ENCODE data around the gene KCTD20. TPM values are rescaled to one million over a fixed set of nuclear protein-coding genes. Genes with fewer than 3 reads are reported as not detected.
A peak's percentile ranks its signal among the peaks of the same experiment; 100 is the strongest.
"Not testable (repeated sequence)": the region's sequence is repeated elsewhere in the genome, so short reads cannot be mapped to it uniquely, and the experiment has no call there.

The KCTD20 gene
- total and polyA plus RNA-seq, 4 donors, result 9.5 to 48.5 (median 32.2) TPM

GRCh38 chr6:36444470-36444869, 1.7 kb downstream of the KCTD20 start:
- peaks cover 0 to 3% (median 1%) of the 10 kb centered on the region in 4 donors for H3K36me3 ChIP-seq (ENCODE audit: control insufficient read depth in 4 of 4, insufficient read depth in 3 of 4, low read depth in 1 of 4, low read length in 3 of 4)
- peak overlapping the region; percentile 79 to 96 (median 86) for H3K4me3 ChIP-seq (ENCODE audit: low read depth in 1 of 3, low read length in 3 of 3)
- peak overlapping the region in 1 of 2 donors; percentile 93 for H3K9ac ChIP-seq (ENCODE audit: low read depth in 1 of 2, low read length in 2 of 2)
- TF ChIP-seq HNF4G (IDR thresholded peaks at IDR 0.05) (no peak), FOXA1 (IDR thresholded peaks at IDR 0.05) (no peak), YY1 (IDR thresholded peaks at IDR 0.05) (no peak), CTCF (IDR thresholded peaks at IDR 0.05; ENCODE audit: low read depth, low read length, missing input control) (no peak), RAD21 (IDR thresholded peaks at IDR 0.05) (no peak), HNF4A (conservative IDR thresholded peaks at IDR 0.05) (no peak), NR2F2 (IDR thresholded peaks at IDR 0.05) (no peak), RXRA (IDR thresholded peaks at IDR 0.05) (no peak), FOXA2 (IDR thresholded peaks at IDR 0.05) (no peak), JUND (IDR thresholded peaks at IDR 0.05) (no peak), TAF1 (conservative IDR thresholded peaks at IDR 0.05) (no peak), SP1 (IDR thresholded peaks at IDR 0.05) (no peak), EGR1 (IDR thresholded peaks at IDR 0.05; ENCODE audit: low read depth in 2 of 2) (no peak)
- TF ChIP-seq, protein P1, sequence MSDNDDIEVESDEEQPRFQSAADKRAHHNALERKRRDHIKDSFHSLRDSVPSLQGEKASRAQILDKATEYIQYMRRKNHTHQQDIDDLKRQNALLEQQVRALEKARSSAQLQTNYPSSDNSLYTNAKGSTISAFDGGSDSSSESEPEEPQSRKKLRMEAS (IDR thresholded peaks at IDR 0.05), result no peak
- TF ChIP-seq, protein P2, sequence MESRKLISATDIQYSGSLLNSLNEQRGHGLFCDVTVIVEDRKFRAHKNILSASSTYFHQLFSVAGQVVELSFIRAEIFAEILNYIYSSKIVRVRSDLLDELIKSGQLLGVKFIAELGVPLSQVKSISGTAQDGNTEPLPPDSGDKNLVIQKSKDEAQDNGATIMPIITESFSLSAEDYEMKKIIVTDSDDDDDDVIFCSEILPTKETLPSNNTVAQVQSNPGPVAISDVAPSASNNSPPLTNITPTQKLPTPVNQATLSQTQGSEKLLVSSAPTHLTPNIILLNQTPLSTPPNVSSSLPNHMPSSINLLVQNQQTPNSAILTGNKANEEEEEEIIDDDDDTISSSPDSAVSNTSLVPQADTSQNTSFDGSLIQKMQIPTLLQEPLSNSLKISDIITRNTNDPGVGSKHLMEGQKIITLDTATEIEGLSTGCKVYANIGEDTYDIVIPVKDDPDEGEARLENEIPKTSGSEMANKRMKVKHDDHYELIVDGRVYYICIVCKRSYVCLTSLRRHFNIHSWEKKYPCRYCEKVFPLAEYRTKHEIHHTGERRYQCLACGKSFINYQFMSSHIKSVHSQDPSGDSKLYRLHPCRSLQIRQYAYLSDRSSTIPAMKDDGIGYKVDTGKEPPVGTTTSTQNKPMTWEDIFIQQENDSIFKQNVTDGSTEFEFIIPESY (IDR thresholded peaks at IDR 0.05), result no peak
- TF ChIP-seq, protein P3, sequence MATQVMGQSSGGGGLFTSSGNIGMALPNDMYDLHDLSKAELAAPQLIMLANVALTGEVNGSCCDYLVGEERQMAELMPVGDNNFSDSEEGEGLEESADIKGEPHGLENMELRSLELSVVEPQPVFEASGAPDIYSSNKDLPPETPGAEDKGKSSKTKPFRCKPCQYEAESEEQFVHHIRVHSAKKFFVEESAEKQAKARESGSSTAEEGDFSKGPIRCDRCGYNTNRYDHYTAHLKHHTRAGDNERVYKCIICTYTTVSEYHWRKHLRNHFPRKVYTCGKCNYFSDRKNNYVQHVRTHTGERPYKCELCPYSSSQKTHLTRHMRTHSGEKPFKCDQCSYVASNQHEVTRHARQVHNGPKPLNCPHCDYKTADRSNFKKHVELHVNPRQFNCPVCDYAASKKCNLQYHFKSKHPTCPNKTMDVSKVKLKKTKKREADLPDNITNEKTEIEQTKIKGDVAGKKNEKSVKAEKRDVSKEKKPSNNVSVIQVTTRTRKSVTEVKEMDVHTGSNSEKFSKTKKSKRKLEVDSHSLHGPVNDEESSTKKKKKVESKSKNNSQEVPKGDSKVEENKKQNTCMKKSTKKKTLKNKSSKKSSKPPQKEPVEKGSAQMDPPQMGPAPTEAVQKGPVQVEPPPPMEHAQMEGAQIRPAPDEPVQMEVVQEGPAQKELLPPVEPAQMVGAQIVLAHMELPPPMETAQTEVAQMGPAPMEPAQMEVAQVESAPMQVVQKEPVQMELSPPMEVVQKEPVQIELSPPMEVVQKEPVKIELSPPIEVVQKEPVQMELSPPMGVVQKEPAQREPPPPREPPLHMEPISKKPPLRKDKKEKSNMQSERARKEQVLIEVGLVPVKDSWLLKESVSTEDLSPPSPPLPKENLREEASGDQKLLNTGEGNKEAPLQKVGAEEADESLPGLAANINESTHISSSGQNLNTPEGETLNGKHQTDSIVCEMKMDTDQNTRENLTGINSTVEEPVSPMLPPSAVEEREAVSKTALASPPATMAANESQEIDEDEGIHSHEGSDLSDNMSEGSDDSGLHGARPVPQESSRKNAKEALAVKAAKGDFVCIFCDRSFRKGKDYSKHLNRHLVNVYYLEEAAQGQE (IDR thresholded peaks at IDR 0.05), result no peak
- no peak for DNase-seq (ENCODE audit: low spot score)
- H3K27ac ChIP-seq (ENCODE audit: low read depth in 1 of 2, low read length in 2 of 2), result peak overlapping the region; percentile 98 to 99
- no peaks in the 10 kb centered on the region for H3K27me3 ChIP-seq (ENCODE audit: control insufficient read depth in 4 of 4, insufficient read depth in 4 of 4, low read length in 3 of 4)
- peaks cover 1 to 20% (median 10%) of the 10 kb centered on the region in 4 donors for H3K4me1 ChIP-seq (ENCODE audit: control insufficient read depth in 4 of 4, insufficient read depth in 4 of 4, low read length in 3 of 4)
- no peaks in the 10 kb centered on the region for H3K9me3 ChIP-seq (ENCODE audit: control insufficient read depth in 4 of 4, low read length in 3 of 4)
- WGBS, result 71% methylated on average over 3 of the region's 3 CpGs

DNA sequence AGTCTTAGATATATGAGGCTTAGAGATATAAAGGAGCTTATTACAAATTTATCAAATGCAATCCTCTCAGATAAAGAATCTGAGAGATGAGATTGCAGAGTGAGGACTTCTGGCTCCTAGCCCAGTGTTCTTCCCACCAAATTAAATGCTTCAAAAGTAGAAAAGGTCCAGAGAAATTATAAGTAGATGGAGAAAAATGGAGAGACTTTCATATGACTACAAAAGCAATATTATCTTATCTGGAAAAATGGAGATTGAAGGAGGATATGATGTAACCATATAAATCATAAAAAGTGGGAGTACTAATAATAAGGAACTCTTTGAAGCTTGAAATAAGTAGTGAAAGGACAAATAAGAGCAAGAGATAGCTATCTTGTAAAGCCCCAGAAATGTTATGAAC, 2.8 kb downstream of the KCTD20 start:
- no peak overlapping the region for H3K4me3 ChIP-seq (ENCODE audit: low read depth in 1 of 3, low read length in 3 of 3)
- H3K36me3 ChIP-seq (ENCODE audit: control insufficient read depth in 4 of 4, insufficient read depth in 3 of 4, low read depth in 1 of 4, low read length in 3 of 4), result peaks cover 0 to 3% (median 1%) of the 10 kb centered on the region in 4 donors
- H3K27me3 ChIP-seq (ENCODE audit: control insufficient read depth in 4 of 4, insufficient read depth in 4 of 4, low read length in 3 of 4), result no peaks in the 10 kb centered on the region
- H3K9me3 ChIP-seq (ENCODE audit: control insufficient read depth in 4 of 4, low read length in 3 of 4), result no peaks in the 10 kb centered on the region
- no peak for DNase-seq (ENCODE audit: low spot score)
- no peak overlapping the region for H3K27ac ChIP-seq (ENCODE audit: low read depth in 1 of 2, low read length in 2 of 2)
- no peak for TF ChIP-seq JUND (IDR thresholded peaks at IDR 0.05)
- TF ChIP-seq, protein P3 (IDR thresholded peaks at IDR 0.05), result no peak
- H3K4me1 ChIP-seq (ENCODE audit: control insufficient read depth in 4 of 4, insufficient read depth in 4 of 4, low read length in 3 of 4), result peaks cover 1 to 20% (median 10%) of the 10 kb centered on the region in 4 donors
- H3K9ac ChIP-seq (ENCODE audit: low read depth in 1 of 2, low read length in 2 of 2), result no peak overlapping the region

GRCh38 chr6:36449173-36449572, 6.4 kb downstream of the KCTD20 start:
- DNase-seq (ENCODE audit: low spot score); H3K27ac ChIP-seq (ENCODE audit: low read depth in 1 of 2, low read length in 2 of 2); H3K4me1 ChIP-seq (ENCODE audit: control insufficient read depth in 4 of 4, insufficient read depth in 4 of 4, low read length in 3 of 4); H3K27me3 ChIP-seq (ENCODE audit: control insufficient read depth in 4 of 4, insufficient read depth in 4 of 4, low read length in 3 of 4); H3K9ac ChIP-seq (ENCODE audit: low read depth in 1 of 2, low read length in 2 of 2); H3K36me3 ChIP-seq (ENCODE audit: control insufficient read depth in 4 of 4, insufficient read depth in 3 of 4, low read depth in 1 of 4, low read length in 3 of 4); H3K4me3 ChIP-seq (ENCODE audit: low read depth in 1 of 3, low read length in 3 of 3); H3K9me3 ChIP-seq (ENCODE audit: control insufficient read depth in 4 of 4, low read length in 3 of 4): not testable (repeated sequence)
- over 99% methylated on average over 10 of the region's 10 CpGs for WGBS

Measured in liver (tissue), 9 donors.